SKM-1 (cell line): ENCODE measurements around the gene MTHFD1L.
"Not testable (repeated sequence)": the region's sequence is repeated elsewhere in the genome, so short reads cannot be mapped to it uniquely, and the experiment has no call there.

Experiments
- DNase-seq: peaks from one replicate; lab custom pipeline; 2025; ENCODE audit not compliant: unreplicated experiment; lab: John Stamatoyannopoulos, UW

Gene MTHFD1L

DNA sequence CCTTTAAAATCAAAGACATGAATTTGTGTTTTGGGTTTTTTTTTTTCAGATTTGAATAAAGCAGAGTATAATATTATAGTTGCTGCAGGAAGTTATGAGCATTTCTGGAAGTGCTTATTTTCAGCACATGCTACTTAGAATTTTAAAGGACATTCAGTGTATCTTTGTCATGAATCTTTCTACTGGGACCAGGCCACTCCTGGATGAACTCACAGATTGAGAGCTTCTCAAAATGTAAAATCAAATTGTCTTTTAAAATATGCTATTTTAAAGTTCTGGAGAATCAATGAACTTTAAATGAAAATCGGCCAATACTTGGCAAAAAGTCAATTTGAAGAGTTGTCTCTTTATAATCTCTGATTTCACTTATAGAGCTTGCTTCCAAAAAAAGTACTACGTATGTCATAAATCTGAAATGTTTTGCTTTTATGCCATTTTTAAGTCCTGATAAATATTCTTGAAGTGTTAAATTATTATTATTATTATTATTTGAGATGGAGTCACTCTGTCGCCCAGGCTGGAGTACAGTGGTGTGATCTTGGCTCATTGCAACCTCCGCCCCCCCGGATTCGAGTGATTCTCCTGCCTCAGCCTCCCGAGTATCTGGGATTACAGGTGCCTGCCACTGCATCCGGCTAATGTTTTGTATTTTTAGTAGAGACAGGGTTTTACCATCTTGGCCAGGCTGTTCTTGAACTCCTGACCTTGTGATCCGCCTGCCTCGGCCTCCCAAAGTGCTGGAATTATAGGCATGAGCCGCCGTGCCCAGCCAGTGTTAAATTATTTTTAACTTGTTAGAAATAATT lies 198.5 kb downstream of the MTHFD1L start:
- DNase-seq: no peak

DNA sequence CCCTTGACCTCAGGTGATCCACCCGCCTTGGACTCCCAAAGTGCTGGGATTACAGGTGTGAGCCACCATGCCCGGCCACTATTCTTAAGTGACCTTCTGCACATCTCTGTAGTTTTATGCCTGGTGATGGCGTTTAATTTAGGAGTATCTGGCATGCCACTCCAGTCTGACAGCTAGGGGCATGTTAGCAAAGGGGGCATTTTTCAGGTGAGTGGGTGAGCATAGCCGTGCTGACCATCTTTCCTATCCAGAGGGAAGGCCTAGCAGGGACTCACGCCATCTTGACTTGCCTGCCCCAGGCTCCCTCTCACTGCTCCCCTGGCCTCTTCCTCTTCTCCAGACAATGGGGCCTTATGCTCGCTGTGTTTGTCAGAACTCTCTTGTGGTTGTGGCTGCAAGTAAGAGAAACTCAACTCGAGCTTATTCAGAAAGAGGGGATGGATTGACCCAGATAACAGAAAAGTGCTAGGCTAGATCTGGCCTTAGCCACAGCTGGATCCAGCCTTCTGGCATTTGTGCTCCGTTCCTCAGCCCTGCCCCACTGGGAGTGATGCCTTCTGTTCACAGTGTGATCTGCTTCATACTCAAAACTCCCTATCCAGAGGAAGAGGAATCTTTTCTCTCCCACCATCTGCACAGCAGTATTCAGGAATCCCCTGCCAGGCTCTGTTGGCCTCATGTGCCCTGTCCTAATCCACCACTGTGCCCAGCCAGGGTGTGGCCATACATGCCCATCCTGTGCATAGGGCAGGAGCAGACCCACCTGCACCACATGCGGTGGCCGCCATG lies 199.7 kb downstream of the MTHFD1L start:
- no peak for DNase-seq

DNA sequence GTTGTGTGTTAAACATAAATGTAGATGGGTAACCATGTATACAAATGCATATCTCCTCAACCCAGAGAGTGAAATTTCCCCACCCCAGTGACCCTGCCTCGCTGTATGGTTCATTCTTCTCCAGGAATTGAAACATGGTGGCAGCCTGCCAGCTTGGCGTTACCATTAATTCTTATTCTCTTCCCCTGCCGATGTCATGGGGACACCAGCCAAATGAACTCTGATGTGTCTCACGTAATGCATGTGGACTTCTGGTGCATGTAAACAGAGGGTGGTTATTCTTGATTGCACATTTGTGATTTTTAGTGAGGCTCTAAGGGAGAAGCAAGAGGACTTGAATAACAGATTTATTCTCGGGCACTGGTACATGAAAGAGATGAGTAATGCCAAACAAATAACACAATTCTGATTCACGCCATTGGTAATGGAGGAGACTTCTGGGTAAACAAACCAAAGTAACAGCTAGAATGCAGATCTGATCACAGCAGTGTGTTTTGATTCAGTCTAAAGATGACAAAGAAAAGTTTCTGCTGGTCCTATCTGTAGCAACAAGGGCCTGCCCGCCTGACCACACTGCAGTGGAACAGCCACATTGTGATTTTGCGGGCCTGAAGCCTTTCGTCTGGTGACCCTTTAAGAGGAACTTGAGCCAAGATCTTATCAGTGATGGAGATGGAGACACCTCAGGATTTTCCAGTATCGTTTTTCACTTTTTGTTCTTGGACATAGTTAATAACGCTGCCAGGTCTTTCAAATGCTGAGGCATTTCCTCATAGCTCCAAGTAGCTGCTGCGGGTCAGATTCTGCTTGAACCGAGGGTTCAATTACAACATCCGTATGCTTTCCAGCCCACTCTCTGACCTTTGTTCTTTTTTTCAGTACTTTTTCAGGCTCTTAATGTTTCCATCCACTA lies 202.4 kb downstream of the MTHFD1L start:
- no peak for DNase-seq

DNA sequence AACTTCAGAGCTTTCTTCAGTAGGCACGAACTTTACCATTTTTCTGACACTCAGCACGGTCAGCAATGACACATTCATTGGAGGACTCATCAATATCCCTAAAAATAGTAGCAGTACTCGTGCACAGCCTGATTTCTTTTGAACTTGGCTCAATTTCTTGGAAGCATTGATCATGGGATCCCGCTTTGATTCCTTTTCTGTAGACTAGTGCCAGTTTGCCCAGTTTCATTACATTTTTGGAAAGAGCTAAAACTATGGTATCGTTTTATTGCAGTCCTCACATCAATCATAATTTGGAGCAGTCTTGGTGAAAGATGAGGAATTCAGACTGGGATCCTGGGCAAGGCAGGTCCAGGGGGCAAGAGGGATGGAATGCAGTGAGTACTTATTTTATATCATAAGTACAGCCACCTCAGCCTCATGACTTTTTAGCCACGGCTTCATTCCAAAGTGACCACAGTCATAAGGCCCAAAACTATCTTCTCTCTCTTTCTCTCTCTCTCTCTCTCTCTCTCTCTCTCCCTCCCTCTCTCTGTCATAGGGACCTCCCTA lies 203.3 kb downstream of the MTHFD1L start:
- DNase-seq: no peak

DNA sequence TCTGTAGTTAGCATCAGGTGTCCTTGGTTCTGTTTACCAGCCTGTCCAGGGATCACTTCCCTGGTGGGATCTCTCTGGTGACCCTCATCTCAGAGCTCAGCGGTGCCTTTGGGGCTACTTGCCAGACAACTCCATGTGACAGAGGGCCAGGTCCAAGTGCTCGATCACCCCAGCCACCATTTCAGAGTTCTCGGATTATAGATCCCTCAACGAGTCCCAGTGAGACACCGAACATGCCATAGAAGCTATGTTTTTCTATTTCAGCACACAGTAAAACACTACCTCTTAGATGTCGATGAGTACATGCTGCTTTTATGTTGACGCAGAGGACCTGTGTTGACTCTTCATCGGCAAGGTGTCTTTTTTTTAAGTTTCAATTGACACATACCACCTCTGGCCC lies 204.1 kb downstream of the MTHFD1L start:
- no peak for DNase-seq

DNA sequence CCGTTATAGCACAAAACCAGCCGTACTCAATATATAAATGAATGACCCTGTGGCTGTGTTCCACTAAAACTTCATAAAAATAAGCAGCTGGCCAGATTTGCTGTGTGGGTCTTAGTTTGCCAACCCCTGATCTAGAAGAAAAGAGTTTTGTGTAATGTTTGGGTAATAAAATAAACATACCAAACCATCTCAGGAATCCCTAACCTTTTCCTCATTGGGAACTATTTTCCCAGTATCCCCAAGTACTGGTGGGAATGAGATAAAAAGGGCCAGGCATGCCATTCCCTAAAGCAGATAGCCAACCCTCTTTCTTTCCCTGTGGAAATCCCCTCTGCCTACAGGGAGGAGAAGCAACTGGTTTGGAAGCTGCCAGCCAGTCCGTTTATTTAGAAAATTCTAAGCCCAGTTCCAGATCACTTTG lies 205.1 kb downstream of the MTHFD1L start:
- no peak for DNase-seq

DNA sequence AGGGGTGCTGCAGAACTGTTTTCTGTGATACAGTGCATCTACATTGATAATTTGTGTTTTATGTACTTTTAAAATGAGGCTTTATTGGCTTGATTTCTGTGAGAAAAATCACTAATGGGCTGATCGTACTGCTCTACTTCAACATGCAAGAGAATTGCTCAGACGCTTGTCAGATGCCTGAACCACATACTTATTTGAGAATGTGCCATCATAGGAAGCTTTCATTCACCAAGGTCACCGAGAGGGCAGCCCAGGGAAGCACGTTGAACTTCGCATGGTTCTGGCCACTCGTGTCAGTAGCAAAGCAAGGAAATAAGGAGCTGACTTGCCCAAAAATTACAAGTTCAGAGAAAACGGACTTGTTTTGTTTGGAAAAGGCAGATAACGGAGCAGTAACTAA lies 205.8 kb downstream of the MTHFD1L start:
- no peak for DNase-seq

DNA sequence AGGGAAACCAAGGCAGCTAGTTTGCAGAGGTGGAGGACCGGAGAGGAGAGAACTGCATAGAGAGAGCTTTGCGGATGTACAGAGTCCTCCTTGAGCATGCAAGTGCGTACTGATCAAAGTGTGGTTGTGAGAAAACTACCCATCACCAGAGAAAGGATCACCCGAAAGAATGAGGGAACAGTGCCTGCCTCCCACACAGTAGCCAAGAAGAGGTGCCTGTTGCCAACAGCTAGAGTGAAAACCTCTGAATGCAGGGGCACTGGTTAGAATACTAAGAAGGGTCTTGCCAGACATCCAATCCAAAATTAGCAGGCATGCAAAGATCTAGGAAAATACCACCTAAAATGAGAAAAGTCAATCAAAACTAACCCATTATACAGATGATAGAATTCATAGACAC lies 207.6 kb downstream of the MTHFD1L start:
- DNase-seq: no peak

DNA sequence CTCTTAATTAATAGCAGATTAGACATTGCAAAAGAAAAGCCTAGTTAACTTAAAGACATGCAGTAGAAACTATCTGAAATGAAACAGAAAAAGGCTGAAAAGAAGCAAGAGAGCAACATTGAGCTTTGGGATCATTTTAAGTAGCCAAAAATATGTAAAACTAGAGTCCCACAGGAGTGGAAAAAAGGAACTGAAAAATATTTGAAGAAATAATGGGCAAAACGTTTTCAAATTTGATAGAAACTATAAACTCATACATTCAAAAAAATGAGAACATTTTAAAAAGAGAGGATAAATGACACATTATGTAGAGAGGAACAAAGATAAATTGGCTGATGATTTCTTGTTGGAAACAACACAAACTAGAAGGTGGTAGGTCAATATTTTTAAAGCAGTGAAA lies 208.2 kb downstream of the MTHFD1L start:
- DNase-seq: no peak

DNA sequence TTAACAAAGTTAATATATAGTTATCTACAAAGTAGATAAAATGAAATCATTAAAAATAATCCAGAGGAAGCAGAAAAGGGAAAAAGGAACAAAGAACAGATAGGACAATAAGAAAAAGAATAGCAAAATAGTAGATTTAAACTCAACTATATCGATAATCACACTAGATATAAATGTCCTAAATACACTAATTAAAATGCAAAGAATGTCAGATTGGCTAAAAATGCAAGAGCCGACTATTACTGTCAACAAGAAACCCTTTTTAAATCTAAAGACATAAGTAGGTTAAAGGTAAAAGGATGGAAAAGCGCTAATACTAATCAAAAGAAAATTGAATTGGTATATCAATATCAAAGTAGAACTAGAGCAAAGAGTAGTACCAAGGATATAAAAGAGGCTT lies 209.5 kb downstream of the MTHFD1L start:
- no peak for DNase-seq

DNA sequence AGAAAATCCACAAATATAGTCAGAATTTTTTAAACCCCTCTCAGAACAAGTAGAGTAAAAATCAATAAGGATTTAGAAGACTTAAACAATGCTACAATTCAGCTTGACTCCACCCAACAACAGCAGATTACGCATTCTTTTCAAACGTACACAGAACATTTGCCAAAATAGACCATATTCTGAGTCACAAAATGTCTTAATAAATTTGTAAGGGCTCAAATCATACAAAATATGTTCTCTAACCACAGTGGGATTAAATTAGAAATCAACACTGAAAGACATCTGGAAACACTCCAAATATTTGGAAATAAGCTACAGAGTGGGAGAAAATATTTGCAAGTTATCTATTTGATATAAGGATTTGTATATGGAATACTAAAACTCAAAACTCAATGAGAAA lies 210.0 kb downstream of the MTHFD1L start:
- no peak for DNase-seq

DNA sequence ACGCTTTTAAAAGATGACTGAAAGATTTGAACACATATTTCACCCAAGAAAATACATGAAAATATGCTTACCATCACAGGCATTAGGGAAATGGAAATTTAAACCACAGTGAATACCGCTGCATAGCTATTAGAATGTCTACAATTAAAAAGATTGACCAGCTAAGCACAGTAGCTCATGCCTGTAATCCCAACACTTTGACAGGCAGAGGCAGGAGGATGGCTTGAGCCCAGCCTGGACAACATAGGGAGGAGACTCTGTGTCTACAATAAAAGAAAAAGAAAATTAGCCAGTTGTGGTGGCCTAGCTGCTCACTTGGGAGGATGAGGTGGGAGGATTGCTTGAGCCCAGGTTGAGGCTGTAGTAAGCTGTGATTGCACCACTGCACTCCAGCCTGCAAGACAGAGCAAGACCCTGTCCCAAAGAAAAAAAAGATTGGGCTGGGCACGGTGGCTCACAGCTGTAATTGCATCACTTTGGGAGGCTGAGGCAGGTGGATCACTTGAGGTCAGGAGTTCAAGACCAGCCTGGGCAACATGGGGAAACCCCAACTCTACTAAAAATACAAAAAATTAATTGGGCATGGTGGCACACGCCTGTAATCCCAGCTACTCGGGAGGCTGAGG lies 210.5 kb downstream of the MTHFD1L start:
- DNase-seq: no peak

DNA sequence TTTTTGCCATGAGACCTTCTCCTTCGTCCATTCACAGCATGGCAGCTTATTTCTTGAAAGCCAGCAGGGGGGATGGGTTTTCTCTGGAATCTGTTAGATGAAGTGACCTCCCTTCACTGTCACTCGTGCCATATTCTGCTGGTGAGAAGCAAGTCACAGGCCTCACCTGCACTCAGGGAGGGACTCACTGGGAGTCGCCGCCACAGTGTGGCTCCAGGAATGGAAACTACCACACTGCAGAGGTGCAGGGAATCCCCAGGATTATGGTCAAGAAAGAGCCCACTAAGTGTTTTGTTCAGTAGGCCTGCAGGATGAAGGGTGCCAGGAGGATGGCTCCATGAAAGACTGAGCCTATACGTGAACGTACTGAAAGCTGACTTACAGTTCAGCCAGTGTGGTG lies 213.2 kb downstream of the MTHFD1L start:
- no peak for DNase-seq

DNA sequence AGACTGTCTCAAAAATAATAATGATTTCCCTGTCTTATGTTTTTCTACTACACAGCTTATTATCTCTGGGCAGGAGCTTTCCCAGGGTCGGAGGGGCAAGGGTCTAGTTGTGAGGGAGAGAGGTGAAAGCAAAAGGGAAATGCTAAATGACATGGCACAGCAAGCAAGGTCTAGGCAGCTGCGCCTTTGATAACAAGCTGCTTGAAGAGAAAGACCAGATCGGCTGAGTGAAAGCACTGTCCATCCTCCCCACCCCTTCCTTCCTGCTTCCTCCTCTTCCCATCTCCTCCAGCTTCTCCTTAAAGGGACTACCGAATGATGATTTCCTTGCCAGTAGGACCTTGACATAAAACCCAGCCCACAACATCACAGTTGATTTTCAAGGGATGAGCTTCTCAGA lies 216.2 kb downstream of the MTHFD1L start:
- no peak for DNase-seq

DNA sequence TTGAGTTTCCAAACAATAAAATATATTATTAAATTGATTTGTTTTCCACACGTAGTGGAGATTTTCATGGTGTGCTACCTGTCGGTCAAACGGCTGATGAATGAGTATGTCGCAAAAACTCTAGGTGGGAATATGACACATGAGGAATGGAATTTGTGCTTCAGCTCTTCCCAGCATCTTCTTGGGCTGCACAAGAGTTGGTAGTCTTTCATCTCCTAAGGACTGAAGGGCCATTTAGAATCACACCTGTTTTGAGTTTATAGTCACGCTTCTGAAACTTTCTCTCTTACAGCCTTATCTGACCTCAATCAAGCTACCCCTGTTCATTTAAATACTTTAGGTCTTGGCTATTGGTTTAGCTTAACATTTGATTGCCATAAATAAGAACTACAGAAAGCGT lies 216.6 kb downstream of the MTHFD1L start:
- no peak for DNase-seq

DNA sequence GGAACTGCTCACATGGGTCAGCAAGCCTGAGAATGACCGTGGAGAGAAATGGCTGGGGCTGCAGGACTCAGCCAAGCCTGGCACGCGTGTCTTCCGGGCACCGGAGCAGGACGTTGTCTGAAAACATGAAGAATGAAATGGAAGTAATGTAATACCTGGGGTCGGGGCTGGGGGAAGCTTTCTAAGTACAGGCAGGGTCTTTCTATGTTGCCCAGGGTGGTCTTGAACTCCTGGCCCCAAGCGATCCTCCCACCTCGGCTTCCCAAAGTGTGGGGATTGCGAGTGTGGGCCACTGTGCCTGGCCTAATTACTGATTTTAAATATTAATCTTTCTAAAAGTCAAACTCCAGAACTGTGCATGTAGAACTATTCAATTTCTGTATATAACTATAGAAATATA lies 218.8 kb downstream of the MTHFD1L start:
- no peak for DNase-seq

DNA sequence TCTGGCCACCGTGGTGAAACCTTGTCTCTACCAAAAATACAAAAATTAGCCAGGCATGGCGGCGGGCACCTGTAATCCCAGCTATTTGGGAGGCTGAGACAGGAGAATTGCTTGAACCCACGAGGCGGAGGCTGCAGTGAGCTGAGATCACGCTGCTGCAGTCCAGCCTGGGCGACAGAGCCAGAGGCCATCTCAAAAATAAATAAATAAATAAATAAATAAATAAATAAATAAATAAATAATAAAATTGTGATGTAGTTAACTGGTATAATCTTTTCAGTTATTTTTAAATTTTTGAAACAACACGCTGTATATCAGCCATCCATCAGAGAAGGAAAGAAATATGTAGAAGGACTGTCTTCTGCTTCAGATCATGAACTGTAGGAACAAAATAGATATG lies 221.6 kb downstream of the MTHFD1L start:
- DNase-seq: not testable (repeated sequence)

DNA sequence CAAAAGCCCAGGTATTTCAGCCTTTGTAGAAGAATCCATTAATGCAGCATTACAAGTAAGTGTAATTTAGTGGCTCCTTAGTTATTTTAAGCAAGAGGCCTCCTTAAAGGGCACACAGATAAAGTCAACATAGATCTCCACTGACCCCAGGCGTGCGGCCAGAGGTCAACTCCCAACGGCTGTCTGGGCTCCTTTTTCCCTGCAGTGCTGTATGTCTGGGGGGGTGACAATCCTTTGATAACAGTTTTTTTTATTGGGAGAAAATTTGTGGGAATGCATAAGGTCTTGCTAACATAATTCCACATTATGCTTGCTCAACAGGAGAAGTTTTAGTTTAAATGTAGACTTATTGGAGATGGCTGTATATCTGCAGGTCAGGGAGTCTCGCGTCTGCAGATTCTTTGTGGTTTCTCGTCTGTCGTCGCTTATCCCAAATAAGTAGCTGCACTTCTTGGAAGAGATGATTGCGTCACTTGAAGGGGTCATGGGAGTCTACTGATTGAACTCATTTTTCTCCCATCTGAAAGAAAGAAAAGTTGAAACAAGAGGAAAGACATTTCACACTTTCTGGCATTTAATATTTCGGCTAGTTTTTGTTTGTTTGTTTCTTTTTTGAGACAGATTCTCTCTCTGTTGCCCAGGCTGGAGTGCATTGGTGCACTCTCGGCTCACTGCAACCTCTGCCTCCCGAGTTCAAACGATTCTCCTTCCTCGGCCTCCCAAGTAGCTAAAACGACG lies 222.5 kb downstream of the MTHFD1L start:
- DNase-seq: no peak

DNA sequence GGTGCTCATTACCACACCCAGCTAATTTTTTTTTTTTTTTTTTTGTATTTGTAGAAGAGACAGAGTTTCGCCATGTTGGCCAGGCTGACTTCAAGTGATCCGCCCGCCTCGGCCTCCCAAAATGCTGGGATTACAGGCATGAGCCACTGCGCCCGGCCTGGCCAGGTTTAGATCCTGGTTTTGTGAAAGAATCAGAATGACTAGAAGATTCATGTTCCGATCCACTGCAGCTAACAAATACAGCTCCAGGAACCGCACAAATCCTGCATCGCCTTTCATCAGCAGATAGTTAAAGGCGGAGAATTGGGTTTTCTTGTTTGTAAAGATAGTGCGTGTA lies 223.1 kb downstream of the MTHFD1L start:
- no peak for DNase-seq

DNA sequence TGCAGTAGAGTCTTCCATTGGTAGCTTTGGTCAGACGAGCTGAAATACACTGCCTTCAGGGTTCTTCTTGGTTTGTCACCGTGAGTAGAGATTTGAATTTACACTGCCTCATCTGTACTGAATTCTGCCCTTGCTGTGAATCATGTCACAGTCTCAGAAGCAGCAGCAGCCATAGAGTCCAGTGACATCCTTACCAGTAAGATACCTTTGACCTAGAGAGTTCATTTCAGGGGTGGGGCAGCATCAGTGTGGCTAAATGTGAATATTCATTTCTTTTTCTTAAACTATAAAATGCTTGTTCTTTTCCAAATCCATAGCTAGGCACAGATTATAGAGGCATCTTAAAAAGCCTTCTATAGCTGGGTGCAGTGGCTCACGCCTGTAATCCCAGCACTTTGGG lies 223.5 kb downstream of the MTHFD1L start:
- no peak for DNase-seq
